ENCODE measurements around the gene ULK2.

ULK2 gene

DNA sequence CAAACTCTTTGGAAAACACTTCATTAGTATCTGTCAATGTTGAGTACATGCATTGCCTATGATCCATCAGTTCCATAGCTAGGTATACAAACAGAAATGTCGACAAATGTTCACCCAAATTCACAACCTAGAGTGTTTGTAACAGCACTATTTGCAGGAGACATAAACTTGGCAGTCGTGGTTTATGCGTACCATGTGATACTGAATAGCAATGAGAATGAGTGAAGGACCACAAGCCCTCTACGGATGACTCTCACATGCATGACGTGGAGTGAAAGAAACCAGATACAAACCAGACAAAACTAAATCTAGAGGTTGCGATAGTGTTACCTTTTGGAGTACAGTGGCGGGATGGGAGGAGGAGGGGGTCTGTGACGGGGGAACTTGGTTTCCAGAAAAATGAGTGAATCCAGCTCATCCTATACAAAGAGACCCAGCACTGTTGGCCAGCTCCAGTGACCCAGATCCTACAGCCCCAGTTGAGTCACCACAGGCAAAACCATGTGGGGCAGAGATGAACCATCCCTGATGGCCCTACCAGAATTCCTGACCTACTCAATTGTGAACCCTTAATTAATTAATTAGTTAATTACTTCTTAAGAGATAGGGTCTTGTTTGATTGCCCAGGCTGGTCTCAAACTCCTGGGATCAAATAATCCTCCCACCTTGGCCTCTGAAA, 15.9 kb upstream of the ULK2 start:
- no peak for DNase-seq (ENCODE audit: low read depth, low spot score)

DNA sequence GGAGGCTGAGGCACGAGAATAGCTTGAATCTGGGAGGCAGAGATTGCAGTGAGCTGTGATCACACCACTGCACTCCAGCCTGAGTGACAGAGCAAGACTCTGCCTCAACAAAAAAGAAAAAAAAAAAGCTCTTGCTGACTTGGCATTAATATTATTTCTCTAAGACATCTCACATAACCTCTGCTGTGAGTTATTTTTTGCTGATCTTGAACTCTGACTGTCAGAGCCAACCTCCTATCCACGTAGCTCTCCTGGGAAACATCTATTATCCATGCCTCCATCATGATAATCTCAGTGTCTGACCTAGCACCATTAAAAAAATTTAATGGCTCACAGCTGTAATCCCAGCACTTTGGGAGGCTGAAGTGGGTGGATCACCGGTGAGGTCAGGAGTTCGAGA, 12.7 kb upstream of the ULK2 start:
- TF ChIP-seq SUZ12 (IDR thresholded peaks at IDR 0.05; ENCODE audit: extremely low read depth, insufficient read depth, insufficient read length) (no peak), YY1 (IDR thresholded peaks at IDR 0.05; ENCODE audit: insufficient read depth, insufficient read length) (no peak), ZNF274 (IDR thresholded peaks at IDR 0.05; ENCODE audit: low read depth, low read length) (no peak)
- no peak for DNase-seq (ENCODE audit: low read depth, low spot score)

More for the DNA sequence above, 15.9 kb upstream of the ULK2 start:
- Histone ChIP-seq H3K4me1 (ENCODE audit: insufficient read depth, insufficient read length) (no peaks in the 10 kb centered on the region), H3K9me3 (ENCODE audit: insufficient read depth, low read length) (no peaks in the 10 kb centered on the region), H3K27me3 (ENCODE audit: insufficient read depth, insufficient read length) (no peaks in the 10 kb centered on the region), H3K4me3 (ENCODE audit: insufficient read length, low read depth) (no peak overlapping the region), H3K9ac (ENCODE audit: insufficient read length, low read depth) (no peak overlapping the region), H3K36me3 (ENCODE audit: insufficient read depth, insufficient read length, low read length) (no peaks in the 10 kb centered on the region)
- TF ChIP-seq SUZ12 (IDR thresholded peaks at IDR 0.05; ENCODE audit: extremely low read depth, insufficient read depth, insufficient read length) (no peak), ZNF274 (IDR thresholded peaks at IDR 0.05; ENCODE audit: low read depth, low read length) (no peak), YY1 (IDR thresholded peaks at IDR 0.05; ENCODE audit: insufficient read depth, insufficient read length) (no peak)

GRCh38 chr17:19877364-19877945, 9.7 kb upstream of the ULK2 start:
- no peaks in the 10 kb centered on the region for H3K27me3 ChIP-seq (ENCODE audit: insufficient read depth, insufficient read length)
- no peak overlapping the region for H3K9ac ChIP-seq (ENCODE audit: insufficient read length, low read depth)
- no peaks in the 10 kb centered on the region for H3K4me1 ChIP-seq (ENCODE audit: insufficient read depth, insufficient read length)
- no peak for DNase-seq (ENCODE audit: low read depth, low spot score)
- no peaks in the 10 kb centered on the region for H3K9me3 ChIP-seq (ENCODE audit: insufficient read depth, low read length)
- H3K4me3 ChIP-seq (ENCODE audit: insufficient read length, low read depth): no peak overlapping the region
- TF ChIP-seq SUZ12 (IDR thresholded peaks at IDR 0.05; ENCODE audit: extremely low read depth, insufficient read depth, insufficient read length): no peak
- no peaks in the 10 kb centered on the region for H3K36me3 ChIP-seq (ENCODE audit: insufficient read depth, insufficient read length, low read length)

More for the DNA sequence above, 12.7 kb upstream of the ULK2 start:
- Histone ChIP-seq H3K4me3 (ENCODE audit: insufficient read length, low read depth) (no peak overlapping the region), H3K36me3 (ENCODE audit: insufficient read depth, insufficient read length, low read length) (no peaks in the 10 kb centered on the region), H3K9me3 (ENCODE audit: insufficient read depth, low read length) (no peaks in the 10 kb centered on the region), H3K27me3 (ENCODE audit: insufficient read depth, insufficient read length) (no peaks in the 10 kb centered on the region), H3K4me1 (ENCODE audit: insufficient read depth, insufficient read length) (no peaks in the 10 kb centered on the region), H3K9ac (ENCODE audit: insufficient read length, low read depth) (no peak overlapping the region)

DNA sequence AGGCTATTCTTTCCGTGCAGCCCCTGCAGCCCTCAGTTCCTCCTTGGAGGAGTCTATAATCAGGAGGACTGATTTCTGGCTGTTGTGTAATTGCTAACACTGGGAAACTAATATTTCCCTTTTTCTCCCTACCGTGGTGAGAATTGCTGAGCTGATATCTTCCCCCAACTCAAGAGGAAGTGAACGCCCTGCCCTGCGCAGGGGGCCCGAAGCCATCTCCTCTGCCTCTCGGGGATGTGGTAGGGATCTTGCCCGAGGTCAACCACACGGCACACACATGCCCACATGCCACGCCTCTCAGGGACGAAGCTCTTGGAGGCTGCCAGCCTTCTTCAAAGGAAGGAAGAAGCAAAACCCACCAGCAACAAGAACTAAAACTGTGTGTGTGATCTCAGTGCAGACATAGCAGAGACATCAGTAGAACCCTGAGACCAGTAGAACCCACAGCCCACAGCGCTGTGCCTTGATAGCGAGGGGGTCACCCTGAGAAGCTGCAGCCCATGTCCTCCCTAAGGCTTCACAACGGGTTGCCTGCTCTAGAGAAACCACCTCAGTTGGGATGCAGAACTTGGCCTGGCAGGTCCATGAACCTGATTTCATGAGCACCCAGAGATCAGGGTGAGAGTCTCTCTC, 8.9 kb upstream of the ULK2 start:
- Histone ChIP-seq H3K9ac (ENCODE audit: insufficient read length, low read depth) (no peak overlapping the region), H3K4me3 (ENCODE audit: insufficient read length, low read depth) (no peak overlapping the region), H3K27me3 (ENCODE audit: insufficient read depth, insufficient read length) (no peaks in the 10 kb centered on the region), H3K9me3 (ENCODE audit: insufficient read depth, low read length) (no peaks in the 10 kb centered on the region), H3K4me1 (ENCODE audit: insufficient read depth, insufficient read length) (no peaks in the 10 kb centered on the region), H3K36me3 (ENCODE audit: insufficient read depth, insufficient read length, low read length) (no peaks in the 10 kb centered on the region)
- TF ChIP-seq YY1 (IDR thresholded peaks at IDR 0.05; ENCODE audit: insufficient read depth, insufficient read length): no peak
- TF ChIP-seq ZNF274 (IDR thresholded peaks at IDR 0.05; ENCODE audit: low read depth, low read length): no peak
- TF ChIP-seq SUZ12 (IDR thresholded peaks at IDR 0.05; ENCODE audit: extremely low read depth, insufficient read depth, insufficient read length): no peak
- DNase-seq (ENCODE audit: low read depth, low spot score): no peak

DNA sequence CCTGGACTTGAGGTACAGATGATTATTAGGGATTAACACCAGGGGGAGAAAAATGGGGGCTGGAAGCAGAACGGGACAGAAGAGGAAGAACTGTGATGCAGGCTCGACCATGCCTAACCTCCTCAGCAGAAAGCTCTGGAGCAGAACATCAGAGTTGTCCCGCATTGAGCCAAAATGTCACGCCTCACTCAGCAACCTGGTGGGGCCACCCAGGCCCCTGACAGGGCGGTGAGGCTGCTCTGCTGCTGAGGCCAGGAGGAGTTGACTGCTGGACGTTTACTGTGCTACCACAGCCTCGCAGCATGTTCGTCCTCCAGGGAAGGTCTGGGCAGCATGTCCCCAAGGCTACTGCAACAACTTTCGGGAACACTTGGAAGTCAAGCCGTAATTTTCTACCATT, 6.5 kb upstream of the ULK2 start:
- H3K4me3 ChIP-seq (ENCODE audit: insufficient read length, low read depth): no peak overlapping the region
- H3K9ac ChIP-seq (ENCODE audit: insufficient read length, low read depth): no peak overlapping the region
- no peaks in the 10 kb centered on the region for H3K4me1 ChIP-seq (ENCODE audit: insufficient read depth, insufficient read length)
- no peaks in the 10 kb centered on the region for H3K36me3 ChIP-seq (ENCODE audit: insufficient read depth, insufficient read length, low read length)
- TF ChIP-seq SUZ12 (IDR thresholded peaks at IDR 0.05; ENCODE audit: extremely low read depth, insufficient read depth, insufficient read length) (no peak), YY1 (IDR thresholded peaks at IDR 0.05; ENCODE audit: insufficient read depth, insufficient read length) (no peak), ZNF274 (IDR thresholded peaks at IDR 0.05; ENCODE audit: low read depth, low read length) (no peak)
- no peaks in the 10 kb centered on the region for H3K27me3 ChIP-seq (ENCODE audit: insufficient read depth, insufficient read length)
- no peaks in the 10 kb centered on the region for H3K9me3 ChIP-seq (ENCODE audit: insufficient read depth, low read length)
- no peak for DNase-seq (ENCODE audit: low read depth, low spot score)

DNA sequence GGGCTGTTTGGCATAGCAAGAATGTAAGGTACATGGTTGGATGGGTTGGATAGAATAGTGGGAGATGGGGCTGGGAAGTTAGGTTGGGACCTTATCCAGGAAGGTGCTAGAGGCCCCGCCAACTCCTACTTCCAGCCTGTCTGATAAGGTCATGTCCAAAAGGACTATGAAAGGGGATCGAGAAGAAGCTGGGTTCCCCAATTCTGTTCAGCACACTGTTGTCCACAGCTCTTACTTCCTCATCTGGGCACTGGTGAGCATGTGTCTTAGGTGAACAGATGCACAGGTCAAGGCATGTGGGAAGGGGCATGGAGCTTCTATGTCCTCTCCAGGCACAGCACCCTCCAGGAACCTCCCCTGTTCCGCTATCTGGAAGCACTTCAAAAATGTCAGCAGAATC, 5.6 kb upstream of the ULK2 start:
- Histone ChIP-seq H3K9ac (ENCODE audit: insufficient read length, low read depth) (no peak overlapping the region), H3K27me3 (ENCODE audit: insufficient read depth, insufficient read length) (peaks cover 7% of the 10 kb centered on the region), H3K9me3 (ENCODE audit: insufficient read depth, low read length) (no peaks in the 10 kb centered on the region), H3K4me3 (ENCODE audit: insufficient read length, low read depth) (no peak overlapping the region), H3K36me3 (ENCODE audit: insufficient read depth, insufficient read length, low read length) (no peaks in the 10 kb centered on the region), H3K4me1 (ENCODE audit: insufficient read depth, insufficient read length) (no peaks in the 10 kb centered on the region)
- TF ChIP-seq ZNF274 (IDR thresholded peaks at IDR 0.05; ENCODE audit: low read depth, low read length): no peak
- no peak for TF ChIP-seq SUZ12 (IDR thresholded peaks at IDR 0.05; ENCODE audit: extremely low read depth, insufficient read depth, insufficient read length)
- no peak for TF ChIP-seq YY1 (IDR thresholded peaks at IDR 0.05; ENCODE audit: insufficient read depth, insufficient read length)
- DNase-seq (ENCODE audit: low read depth, low spot score): no peak

- no peaks in the 10 kb centered on the region for H3K9me3 ChIP-seq (ENCODE audit: insufficient read depth, low read length)
- peaks cover 11% of the 10 kb centered on the region for H3K27me3 ChIP-seq (ENCODE audit: insufficient read depth, insufficient read length)
- DNase-seq (ENCODE audit: low read depth, low spot score): no peak
- TF ChIP-seq YY1 (IDR thresholded peaks at IDR 0.05; ENCODE audit: insufficient read depth, insufficient read length) (no peak), ZNF274 (IDR thresholded peaks at IDR 0.05; ENCODE audit: low read depth, low read length) (no peak), SUZ12 (IDR thresholded peaks at IDR 0.05; ENCODE audit: extremely low read depth, insufficient read depth, insufficient read length) (no peak)
- H3K9ac ChIP-seq (ENCODE audit: insufficient read length, low read depth): peak overlapping the region; percentile 83
- H3K4me1 ChIP-seq (ENCODE audit: insufficient read depth, insufficient read length): peaks cover 3% of the 10 kb centered on the region
- H3K4me3 ChIP-seq (ENCODE audit: insufficient read length, low read depth): peak overlapping the region; percentile 60
- no peaks in the 10 kb centered on the region for H3K36me3 ChIP-seq (ENCODE audit: insufficient read depth, insufficient read length, low read length)
These were observed 301 bp upstream of the ULK2 start for GRCh38 chr17:19868079-19868395.
